Measurements from ENCODE around the gene ALMS1. TPM values are rescaled to one million over a fixed set of nuclear protein-coding genes. Genes with fewer than 3 reads are reported as not detected.

Gene ALMS1, protein sequence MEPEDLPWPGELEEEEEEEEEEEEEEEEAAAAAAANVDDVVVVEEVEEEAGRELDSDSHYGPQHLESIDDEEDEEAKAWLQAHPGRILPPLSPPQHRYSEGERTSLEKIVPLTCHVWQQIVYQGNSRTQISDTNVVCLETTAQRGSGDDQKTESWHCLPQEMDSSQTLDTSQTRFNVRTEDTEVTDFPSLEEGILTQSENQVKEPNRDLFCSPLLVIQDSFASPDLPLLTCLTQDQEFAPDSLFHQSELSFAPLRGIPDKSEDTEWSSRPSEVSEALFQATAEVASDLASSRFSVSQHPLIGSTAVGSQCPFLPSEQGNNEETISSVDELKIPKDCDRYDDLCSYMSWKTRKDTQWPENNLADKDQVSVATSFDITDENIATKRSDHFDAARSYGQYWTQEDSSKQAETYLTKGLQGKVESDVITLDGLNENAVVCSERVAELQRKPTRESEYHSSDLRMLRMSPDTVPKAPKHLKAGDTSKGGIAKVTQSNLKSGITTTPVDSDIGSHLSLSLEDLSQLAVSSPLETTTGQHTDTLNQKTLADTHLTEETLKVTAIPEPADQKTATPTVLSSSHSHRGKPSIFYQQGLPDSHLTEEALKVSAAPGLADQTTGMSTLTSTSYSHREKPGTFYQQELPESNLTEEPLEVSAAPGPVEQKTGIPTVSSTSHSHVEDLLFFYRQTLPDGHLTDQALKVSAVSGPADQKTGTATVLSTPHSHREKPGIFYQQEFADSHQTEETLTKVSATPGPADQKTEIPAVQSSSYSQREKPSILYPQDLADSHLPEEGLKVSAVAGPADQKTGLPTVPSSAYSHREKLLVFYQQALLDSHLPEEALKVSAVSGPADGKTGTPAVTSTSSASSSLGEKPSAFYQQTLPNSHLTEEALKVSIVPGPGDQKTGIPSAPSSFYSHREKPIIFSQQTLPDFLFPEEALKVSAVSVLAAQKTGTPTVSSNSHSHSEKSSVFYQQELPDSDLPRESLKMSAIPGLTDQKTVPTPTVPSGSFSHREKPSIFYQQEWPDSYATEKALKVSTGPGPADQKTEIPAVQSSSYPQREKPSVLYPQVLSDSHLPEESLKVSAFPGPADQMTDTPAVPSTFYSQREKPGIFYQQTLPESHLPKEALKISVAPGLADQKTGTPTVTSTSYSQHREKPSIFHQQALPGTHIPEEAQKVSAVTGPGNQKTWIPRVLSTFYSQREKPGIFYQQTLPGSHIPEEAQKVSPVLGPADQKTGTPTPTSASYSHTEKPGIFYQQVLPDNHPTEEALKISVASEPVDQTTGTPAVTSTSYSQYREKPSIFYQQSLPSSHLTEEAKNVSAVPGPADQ (N-terminal part only)
- 5.5 and 8.6 TPM in 2 replicates for total RNA-seq

DNA sequence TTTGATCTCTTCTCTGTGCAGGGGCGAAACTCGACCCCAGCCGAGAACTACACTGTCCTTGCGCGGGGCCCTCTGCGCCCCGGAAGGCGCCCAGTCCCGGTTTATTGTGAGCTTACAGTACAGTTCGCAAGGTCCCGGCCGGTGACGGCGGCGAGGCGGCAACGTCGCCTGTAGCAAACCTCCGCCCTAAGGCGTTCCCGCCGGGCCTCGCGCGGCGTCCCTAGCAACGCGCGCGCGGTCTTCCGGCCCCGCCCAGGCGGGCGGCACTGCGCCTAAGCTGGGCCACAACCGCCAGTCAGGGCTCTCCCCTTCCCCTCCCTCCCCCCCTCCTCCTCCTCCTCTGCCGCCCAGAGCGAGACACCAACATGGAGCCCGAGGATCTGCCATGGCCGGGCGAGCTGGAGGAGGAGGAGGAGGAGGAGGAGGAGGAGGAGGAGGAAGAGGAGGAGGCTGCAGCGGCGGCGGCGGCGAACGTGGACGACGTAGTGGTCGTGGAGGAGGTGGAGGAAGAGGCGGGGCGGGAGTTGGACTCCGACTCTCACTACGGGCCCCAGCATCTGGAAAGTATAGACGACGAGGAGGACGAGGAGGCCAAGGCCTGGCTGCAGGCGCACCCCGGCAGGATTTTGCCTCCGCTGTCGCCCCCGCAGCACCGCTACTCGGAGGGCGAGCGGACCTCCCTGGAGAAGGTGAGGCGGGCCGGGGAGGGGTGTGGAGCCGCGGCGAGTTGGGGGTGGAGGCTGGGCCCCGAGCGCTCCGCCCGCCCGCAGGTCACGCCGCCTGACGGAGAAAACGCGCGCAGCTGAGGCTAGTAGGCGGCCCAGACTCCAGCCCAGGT, at the start of gene ALMS1:
ALMS1 (plus strand) TSS at position 333 of the 838 bp plus-strand sequence; CDS start at position 366, 33 bp downstream.

DNA sequence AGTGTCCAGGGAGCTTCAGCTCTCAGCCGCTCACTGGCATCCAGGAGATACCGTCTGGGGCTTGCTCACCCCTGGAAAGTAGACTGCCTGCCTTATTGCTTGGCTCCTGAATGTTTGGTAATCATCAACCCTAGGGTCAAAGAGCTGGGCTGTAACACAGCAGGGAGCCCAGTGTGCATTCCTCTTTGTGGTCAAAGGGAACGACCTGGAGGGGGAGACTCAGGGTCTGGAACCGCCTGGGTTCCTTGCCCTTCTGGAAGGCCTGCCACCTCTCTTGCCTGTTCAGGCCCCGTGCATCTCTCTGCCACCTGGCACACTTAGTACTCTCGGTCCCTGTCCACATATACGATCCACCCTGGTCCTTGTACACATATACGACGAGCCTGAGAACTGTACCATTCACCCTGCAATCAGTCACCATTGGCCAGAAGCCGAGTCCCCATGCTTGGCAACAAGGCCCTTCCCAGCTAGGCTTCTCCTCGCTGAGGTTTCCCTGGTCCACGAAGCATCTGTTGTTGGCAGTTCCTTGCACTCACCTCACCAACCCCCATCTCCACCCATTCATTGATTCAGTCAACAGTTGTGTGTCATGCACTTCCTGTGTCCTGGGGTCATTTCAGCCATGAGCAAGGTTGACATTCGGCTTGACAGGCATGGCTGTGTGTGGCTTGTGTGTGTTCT, 256.8 kb downstream of the ALMS1 start, which contains the start of gene NAT8:
NAT8 (minus strand) TSS at position 85 of the 681 bp plus-strand sequence. CDS start 794 bp downstream, outside the sequence.

Other genes with a start within 250 kb of the ALMS1 start
- gene NOTO, start 183.3 kb upstream of the ALMS1 start, total RNA-seq, result not detected in 2 replicates
- gene SMYD5, start 171.6 kb upstream of the ALMS1 start, total RNA-seq, result 10.0 and 17.4 TPM in 2 replicates
- 11.2 and 68.3 TPM in 2 replicates for gene PRADC1, start 152.6 kb upstream of the ALMS1 start, total RNA-seq
- gene CCT7, start 151.5 kb upstream of the ALMS1 start, total RNA-seq, result 192 and 241 TPM in 2 replicates
- gene FBXO41, start 101.4 kb upstream of the ALMS1 start, total RNA-seq, result 2.5 and 3.6 TPM in 2 replicates
- not detected in 2 replicates for gene EGR4, start 92.3 kb upstream of the ALMS1 start, total RNA-seq

Data from pericardium fibroblast (primary cell).